Trophoblast cell (in vitro differentiated cells and primary cell): Measurements from ENCODE around the gene RAF1.

Source experiments
- DNase-seq, 2 donors: peaks; one replicate each; pipeline ENCODE4 v3.0.0-alpha.2; 2016
- H2AFZ ChIP-seq: 2 replicates; pipeline ENCODE4 v1.6.1; 2013; ENCODE audit warnings: low read length, moderate library complexity, mild to moderate bottlenecking; ENCODE audit not compliant: insufficient read depth, poor library complexity
- H2AK5ac ChIP-seq: 2 replicates; pipeline ENCODE4 v1.6.1; 2013; ENCODE audit warnings: mild to moderate bottlenecking, low read length
- H2BK120ac ChIP-seq: 2 replicates; pipeline ENCODE4 v1.6.1; 2013; ENCODE audit warnings: low read length, mild to moderate bottlenecking, moderate library complexity; ENCODE audit not compliant: insufficient read depth, poor library complexity
- H2BK12ac ChIP-seq: 2 replicates; pipeline ENCODE4 v1.6.1; 2013; ENCODE audit warnings: mild to moderate bottlenecking, low read length, moderate library complexity
- H2BK5ac ChIP-seq: 2 replicates; pipeline ENCODE4 v1.6.1; 2013; ENCODE audit warnings: low read length, low read depth, moderate library complexity, mild to moderate bottlenecking; ENCODE audit not compliant: poor library complexity
- H3K14ac ChIP-seq: 2 replicates; pipeline ENCODE4 v1.6.1; 2013; ENCODE audit warnings: mild to moderate bottlenecking, low read length
- H3K18ac ChIP-seq: 2 replicates; pipeline ENCODE4 v1.6.1; 2013; ENCODE audit warnings: mild to moderate bottlenecking, low read length
- H3K23ac ChIP-seq: 2 replicates; pipeline ENCODE4 v1.6.1; 2013; ENCODE audit warnings: low read length
- H3K27ac ChIP-seq: 2 replicates; pipeline ENCODE4 v1.5.1; 2013; ENCODE audit warnings: low read depth, mild to moderate bottlenecking, inconsistent platforms, low read length, moderate library complexity
- H3K27me3 ChIP-seq: 2 replicates; pipeline ENCODE4 v1.6.1; 2013; ENCODE audit warnings: inconsistent platforms, mild to moderate bottlenecking, low read length, moderate library complexity; ENCODE audit not compliant: insufficient read depth
- H3K36me3 ChIP-seq, 2 experiments: 1 replicate in 1 of 2; 2 replicates in 1 of 2; pipeline ENCODE4 v1.6.1; 2013; ENCODE audit warnings: low read length in 2 of 2, mild to moderate bottlenecking in 2 of 2, moderate library complexity in 1 of 2; ENCODE audit not compliant: insufficient read depth in 2 of 2, control insufficient read depth in 1 of 2
- H3K4ac ChIP-seq: 2 replicates; pipeline ENCODE4 v1.6.1; 2013; ENCODE audit warnings: low read depth, mild to moderate bottlenecking, low read length, moderate library complexity
- H3K4me1 ChIP-seq, 2 experiments: 1 replicate in 1 of 2; 2 replicates in 1 of 2; pipeline ENCODE4 v1.6.1; 2013; ENCODE audit warnings: low read length in 2 of 2, mild to moderate bottlenecking in 2 of 2, moderate library complexity in 1 of 2; ENCODE audit not compliant: insufficient read depth in 2 of 2, control insufficient read depth in 1 of 2
- H3K4me2 ChIP-seq: 2 replicates; pipeline ENCODE4 v1.6.1; 2013; ENCODE audit warnings: inconsistent platforms, mild to moderate bottlenecking, low read length, moderate library complexity
- H3K4me3 ChIP-seq: 2 replicates; pipeline ENCODE4 v1.5.1; 2013; ENCODE audit warnings: mild to moderate bottlenecking, low read depth, low read length, inconsistent platforms
- H3K79me1 ChIP-seq: one replicate; pipeline ENCODE4 v1.6.1; 2013; ENCODE audit warnings: low read length
- H3K79me2 ChIP-seq: 2 replicates; pipeline ENCODE4 v1.6.1; 2013; ENCODE audit warnings: low read length, mild to moderate bottlenecking; ENCODE audit not compliant: control insufficient read depth, insufficient read depth, poor library complexity
- H3K9ac ChIP-seq: 2 replicates; pipeline ENCODE4 v1.6.1; 2013; ENCODE audit warnings: mild to moderate bottlenecking, low read length
- H3K9me3 ChIP-seq: 2 replicates; pipeline ENCODE4 v1.6.1; 2013; ENCODE audit warnings: low read depth, mild to moderate bottlenecking, control low read depth, inconsistent platforms, low read length; ENCODE audit not compliant: insufficient read depth
- H4K12ac ChIP-seq: 2 replicates; pipeline ENCODE4 v1.6.1; 2013; ENCODE audit warnings: low read depth, mild to moderate bottlenecking, low read length, moderate library complexity
- H4K8ac ChIP-seq: 2 replicates; pipeline ENCODE4 v1.6.1; 2013; ENCODE audit warnings: low read depth, mild to moderate bottlenecking, low read length, moderate library complexity
- H4K91ac ChIP-seq: one replicate; pipeline ENCODE4 v1.6.1; 2013; ENCODE audit warnings: low read depth, mild to moderate bottlenecking, low read length, moderate library complexity
- WGBS: extraction: QIAGEN DNeasy Blood & Tissue Kit; methylation state at CpG from one replicate; pipeline ENCODE4 v1.1.7; 2013; ENCODE audit warnings: missing lambda C conversion rate; ENCODE audit not compliant: insufficient read length, insufficient coverage; ENCODE audit errors: extremely low coverage; 5-methylcytosine and 5-hydroxymethylcytosine counted together

Gene RAF1

GRCh38 chr3:12578742-12579141 is 85.2 kb downstream of the RAF1 start:
- no peak overlapping the region for H2AFZ ChIP-seq
- H3K9ac ChIP-seq = no peak overlapping the region
- no peak overlapping the region for H3K18ac ChIP-seq
- no peak overlapping the region for H3K27ac ChIP-seq
- H3K27me3 ChIP-seq = no peaks in the 10 kb centered on the region
- no peak overlapping the region for H3K23ac ChIP-seq
- no peak overlapping the region for H3K4ac ChIP-seq
- no peak overlapping the region for H3K14ac ChIP-seq
- H4K12ac ChIP-seq = no peak overlapping the region
- no peak overlapping the region for H2AK5ac ChIP-seq
- H3K4me3 ChIP-seq = no peak overlapping the region
- H3K79me2 ChIP-seq = no peaks in the 10 kb centered on the region
- no peaks in the 10 kb centered on the region for H3K79me1 ChIP-seq
- no peaks in the 10 kb centered on the region for H3K9me3 ChIP-seq
- no peak for DNase-seq
- no peaks in the 10 kb centered on the region for H3K4me1 ChIP-seq
- H2BK12ac ChIP-seq = no peak overlapping the region
- WGBS = no CpG with 5 or more reads among the region's 2 CpGs
- H3K4me2 ChIP-seq = no peak overlapping the region
- H4K8ac ChIP-seq = no peak overlapping the region
- no peak overlapping the region for H2BK5ac ChIP-seq
- no peak overlapping the region for H2BK120ac ChIP-seq
- H4K91ac ChIP-seq = no peak overlapping the region
- H3K36me3 ChIP-seq = peaks cover 54 to 66% of the 10 kb centered on the region in 2 experiments

GRCh38 chr3:12577379-12577778 is 86.5 kb downstream of the RAF1 start:
- Histone ChIP-seq H2AFZ (no peak overlapping the region), H2BK12ac (no peak overlapping the region), H3K36me3 (peaks cover 60 to 65% of the 10 kb centered on the region in 2 experiments), H3K23ac (no peak overlapping the region), H4K8ac (no peak overlapping the region), H3K9me3 (no peaks in the 10 kb centered on the region), H3K27ac (no peak overlapping the region), H3K9ac (no peak overlapping the region), H3K4ac (no peak overlapping the region), H3K4me3 (no peak overlapping the region), H3K79me2 (no peaks in the 10 kb centered on the region), H3K79me1 (no peaks in the 10 kb centered on the region), H3K4me2 (no peak overlapping the region), H2BK120ac (no peak overlapping the region), H3K4me1 (no peaks in the 10 kb centered on the region), H3K18ac (no peak overlapping the region), H2BK5ac (no peak overlapping the region), H2AK5ac (no peak overlapping the region), H3K14ac (no peak overlapping the region), H4K12ac (no peak overlapping the region), H4K91ac (no peak overlapping the region), H3K27me3 (no peaks in the 10 kb centered on the region)
- peak in 1 of 2 donors; percentile 46 for DNase-seq
- WGBS = no CpG with 5 or more reads among the region's 5 CpGs

GRCh38 chr3:12574661-12575060 is 89.3 kb downstream of the RAF1 start:
- Histone ChIP-seq H3K79me1 (no peaks in the 10 kb centered on the region), H2BK120ac (no peak overlapping the region), H3K27me3 (no peaks in the 10 kb centered on the region), H2BK5ac (no peak overlapping the region), H3K27ac (no peak overlapping the region), H3K18ac (no peak overlapping the region), H3K23ac (no peak overlapping the region), H4K8ac (no peak overlapping the region), H2AFZ (no peak overlapping the region), H3K4ac (no peak overlapping the region), H4K12ac (no peak overlapping the region), H3K4me1 (no peaks in the 10 kb centered on the region), H3K79me2 (no peaks in the 10 kb centered on the region), H3K4me3 (no peak overlapping the region), H3K9me3 (no peaks in the 10 kb centered on the region), H4K91ac (no peak overlapping the region), H3K9ac (no peak overlapping the region), H2AK5ac (no peak overlapping the region), H2BK12ac (no peak overlapping the region), H3K4me2 (no peak overlapping the region), H3K36me3 (peaks cover 57 to 63% of the 10 kb centered on the region in 2 experiments), H3K14ac (no peak overlapping the region)
- WGBS = no CpG with 5 or more reads among the region's 7 CpGs
- DNase-seq = no peak

- Histone ChIP-seq H3K79me1 (no peaks in the 10 kb centered on the region), H3K27ac (no peak overlapping the region), H3K9ac (no peak overlapping the region), H3K4me1 (no peaks in the 10 kb centered on the region), H3K18ac (no peak overlapping the region), H3K4me2 (no peak overlapping the region), H2BK120ac (no peak overlapping the region), H3K4me3 (no peak overlapping the region), H3K4ac (no peak overlapping the region), H2AFZ (no peak overlapping the region), H2BK12ac (no peak overlapping the region), H3K36me3 (peaks cover 54 to 61% of the 10 kb centered on the region in 2 experiments), H3K79me2 (no peaks in the 10 kb centered on the region), H3K9me3 (no peaks in the 10 kb centered on the region), H3K14ac (no peak overlapping the region), H4K8ac (no peak overlapping the region), H3K27me3 (no peaks in the 10 kb centered on the region), H2BK5ac (no peak overlapping the region), H4K12ac (no peak overlapping the region), H4K91ac (no peak overlapping the region), H2AK5ac (no peak overlapping the region), H3K23ac (no peak overlapping the region)
- peak; percentile 40 to 73 for DNase-seq
- no CpG with 5 or more reads among the region's 6 CpGs for WGBS
These were observed 89.8 kb downstream of the RAF1 start for GRCh38 chr3:12574131-12574530.
